Adrenal gland (tissue), 5 donors: ENCODE results near the gene DELE1.

Experiments used
- CTCF ChIP-seq, 6 experiments: fragments of 450-650 bp in 4 of 6; fragments of 200-600 bp in 2 of 6; sonication (generic) in 1 of 6; IDR thresholded peaks; 1 replicate in 5 of 6; 2 replicates in 1 of 6; pipeline versions ENCODE4 v1.5.1 to v1.8.0; 2016 to 2021; ENCODE audit warnings: antibody characterized with exemption in 6 of 6, mild to moderate bottlenecking in 2 of 6, moderate library complexity in 1 of 6
- POLR2A ChIP-seq, 2 donors: fragments of 450-650 bp; IDR thresholded peaks; one replicate each; pipeline ENCODE4 v1.6.1; 2017; ENCODE audit warnings: antibody characterized with exemption in 2 of 2, mild to moderate bottlenecking in 2 of 2, moderate library complexity in 1 of 2
- donor health status: DM: no; HTN: no; CAD: no.

GRCh38 chr5:141874262-141874964 is 49.3 kb upstream of the DELE1 start:
- TF ChIP-seq CTCF (IDR thresholded peaks at IDR 0.05) (no peak), POLR2A (IDR thresholded peaks at IDR 0.05) (no peak)
